Measurements from ENCODE around the gene COLEC12. TPM values are rescaled to one million over a fixed set of nuclear protein-coding genes. Genes with fewer than 3 reads are reported as not detected.
"Not testable (repeated sequence)": the region's sequence is repeated elsewhere in the genome, so short reads cannot be mapped to it uniquely, and the experiment has no call there.

The COLEC12 gene
- total and polyA plus RNA-seq, 5 experiments from 2014 or later, result 0.13 TPM; not detected in 4

DNA sequence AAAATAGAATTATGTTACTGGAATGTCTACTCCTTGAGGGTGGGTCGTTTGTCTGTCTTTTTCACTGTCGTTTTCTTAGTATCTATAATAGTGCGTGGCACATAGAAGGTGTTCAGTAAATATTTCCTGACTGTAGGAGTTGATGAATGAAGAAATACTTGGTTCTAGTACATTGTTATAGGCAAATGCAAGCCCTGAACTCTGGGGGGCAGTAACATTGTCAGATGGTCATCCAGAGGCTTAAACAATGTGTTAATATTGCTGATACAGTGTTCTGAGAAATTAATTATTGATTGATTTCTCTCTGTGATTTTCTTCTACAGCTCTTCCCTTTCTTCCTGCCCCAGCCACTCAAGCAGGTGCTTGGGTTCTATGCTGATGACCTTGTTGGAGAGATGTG is 208.2 kb downstream of the COLEC12 start:
- Mint-ChIP-seq H3K36me3 (no peaks in the 10 kb centered on the region), H3K4me3 (no peak overlapping the region), H3K4me1 (peaks cover 0 to 2% (median 0%) of the 10 kb centered on the region in 4 donors), H3K27ac (no peak overlapping the region), H3K27me3 (peaks cover 11 to 29% (median 19%) of the 10 kb centered on the region in 5 donors), H3K9me3 (peaks cover 0 to 6% (median 0%) of the 10 kb centered on the region in 9 donors)
- ATAC-seq, result no peak
- DNase-seq, result no peak
- POLR2A ChIA-PET, result no interaction called here

DNA sequence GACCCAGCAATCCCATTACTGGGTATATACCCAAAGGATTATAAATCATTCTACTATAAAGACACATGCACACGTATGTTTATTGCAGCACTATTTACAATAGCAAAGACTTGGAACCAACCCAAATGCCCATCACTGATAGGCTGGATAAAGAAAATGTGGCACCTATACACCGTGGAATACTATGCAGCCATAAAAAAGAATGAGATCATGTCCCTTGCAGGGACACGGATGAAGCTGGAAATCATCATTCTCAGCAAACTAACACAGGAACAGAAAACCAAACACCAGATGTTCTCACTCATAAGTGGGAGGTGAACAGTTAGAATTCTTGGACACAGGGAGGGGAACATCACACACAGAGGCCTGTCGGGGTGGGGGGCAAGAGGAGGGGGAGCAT is 210.5 kb downstream of the COLEC12 start:
- POLR2A ChIA-PET, result not testable (repeated sequence)

DNA sequence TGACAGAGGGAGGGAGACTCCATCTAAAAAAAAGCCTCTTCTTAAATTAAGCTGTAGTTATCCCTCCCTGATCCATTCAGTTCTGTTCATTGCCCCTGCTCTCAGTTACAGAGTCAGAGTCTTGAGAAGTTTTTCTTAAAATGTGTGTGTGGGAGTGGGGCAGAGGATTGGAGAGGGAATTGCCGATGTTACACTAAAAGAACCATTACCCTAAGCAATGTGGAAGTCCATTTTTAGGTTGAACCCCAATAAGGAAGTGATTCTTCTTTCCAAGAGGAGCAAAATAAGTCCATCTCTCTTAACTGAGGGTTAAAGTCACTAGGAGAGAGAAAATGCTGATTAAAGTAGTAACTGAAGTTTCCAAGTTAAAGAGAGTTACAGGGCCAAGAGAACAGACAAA is 211.5 kb downstream of the COLEC12 start:
- H3K36me3 Mint-ChIP-seq, result no peaks in the 10 kb centered on the region

More for the DNA sequence above, 210.5 kb downstream of the COLEC12 start:
- H3K4me1 Mint-ChIP-seq, H3K9me3 Mint-ChIP-seq, H3K4me3 Mint-ChIP-seq, H3K27ac Mint-ChIP-seq, H3K36me3 Mint-ChIP-seq, ATAC-seq, DNase-seq: not testable (repeated sequence)
- H3K27me3 Mint-ChIP-seq, result peaks cover 13 to 35% (median 22%) of the 10 kb centered on the region in 5 donors

DNA sequence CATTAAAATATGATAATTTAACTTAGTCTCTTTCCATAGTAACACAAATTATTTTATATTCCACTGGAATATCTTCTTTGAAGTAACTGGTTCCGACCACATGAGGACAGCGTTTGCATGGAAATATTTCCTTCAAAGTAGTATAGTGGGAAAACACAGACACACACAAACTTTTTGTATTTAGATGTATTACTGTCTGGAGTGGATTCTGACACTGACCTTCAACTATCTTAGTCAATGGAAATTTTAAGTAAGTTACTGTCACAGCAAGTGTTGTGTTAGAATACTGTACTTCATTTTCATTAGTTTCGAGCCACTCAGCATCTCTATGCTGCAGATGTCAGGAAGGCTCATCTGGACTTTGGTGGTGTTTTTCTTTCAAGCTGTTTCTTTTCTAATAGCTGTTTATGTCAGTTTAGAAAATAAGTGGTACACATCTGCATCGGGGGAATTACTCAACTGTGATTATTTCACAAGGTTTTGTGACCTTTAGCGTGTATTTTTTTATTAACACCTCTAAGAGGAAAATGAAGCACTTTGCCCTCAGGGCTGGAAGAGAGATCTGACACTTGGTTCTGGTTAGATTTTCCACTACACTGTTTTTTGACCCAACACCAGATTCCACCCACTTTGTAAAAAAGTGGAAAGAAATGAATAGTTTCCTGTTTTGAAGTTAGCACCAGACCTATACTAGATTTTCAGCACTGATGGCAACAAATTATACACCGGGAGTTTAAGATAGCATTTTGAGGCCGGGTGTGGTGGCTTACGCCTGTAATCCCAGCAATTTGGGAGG is 213.8 kb downstream of the COLEC12 start:
- Mint-ChIP-seq H3K4me1 (peaks cover 0 to 2% (median 0%) of the 10 kb centered on the region in 4 donors), H3K27me3 (peaks cover 8 to 37% (median 16%) of the 10 kb centered on the region in 5 donors), H3K36me3 (peaks cover 0 to 2% (median 0%) of the 10 kb centered on the region in 3 donors), H3K4me3 (no peak overlapping the region), H3K9me3 (peaks cover 0 to 4% (median 0%) of the 10 kb centered on the region in 9 donors), H3K27ac (peak overlapping the region in 1 of 10 donors; percentile 26)
- DNase-seq (no peak), ATAC-seq (no peak)
- POLR2A ChIA-PET, result no interaction called here

More for the DNA sequence above, 211.5 kb downstream of the COLEC12 start:
- Mint-ChIP-seq H3K9me3 (peaks cover 0 to 4% (median 0%) of the 10 kb centered on the region in 9 donors), H3K27me3 (peaks cover 12 to 32% (median 20%) of the 10 kb centered on the region in 5 donors), H3K4me1 (peaks cover 0 to 4% (median 0%) of the 10 kb centered on the region in 4 donors), H3K27ac (no peak overlapping the region), H3K4me3 (no peak overlapping the region)
- POLR2A ChIA-PET, result no interaction called here
- ATAC-seq (no peak), DNase-seq (no peak)

DNA sequence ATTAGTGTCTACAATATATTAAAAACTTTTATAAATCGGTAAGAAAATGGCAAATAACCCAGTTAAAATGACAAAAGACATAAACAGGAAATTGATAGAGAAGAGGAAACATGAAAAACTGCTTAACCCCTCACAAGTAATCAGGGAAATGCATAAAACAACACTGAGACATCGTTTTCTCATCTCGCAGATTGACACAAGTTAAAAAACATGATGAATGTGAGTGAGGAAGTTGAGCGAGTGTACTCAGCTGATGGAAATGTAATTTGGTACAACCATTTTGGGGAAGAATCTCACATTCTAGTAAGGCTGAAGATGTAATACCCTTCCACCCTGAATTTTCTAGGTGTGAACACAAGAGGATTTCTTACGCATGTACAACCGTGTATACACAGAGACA is 214.7 kb downstream of the COLEC12 start:
- peaks cover 13 to 42% (median 23%) of the 10 kb centered on the region in 5 donors for H3K27me3 Mint-ChIP-seq
- no peak overlapping the region for H3K27ac Mint-ChIP-seq
- H3K4me1 Mint-ChIP-seq, result peaks cover 0 to 2% (median 0%) of the 10 kb centered on the region in 4 donors
- no peak for ATAC-seq
- H3K4me3 Mint-ChIP-seq, result no peak overlapping the region
- peaks cover 0 to 2% (median 0%) of the 10 kb centered on the region in 3 donors for H3K36me3 Mint-ChIP-seq
- DNase-seq, result no peak
- H3K9me3 Mint-ChIP-seq, result peaks cover 0 to 4% (median 0%) of the 10 kb centered on the region in 9 donors
- POLR2A ChIA-PET, result no interaction called here

DNA sequence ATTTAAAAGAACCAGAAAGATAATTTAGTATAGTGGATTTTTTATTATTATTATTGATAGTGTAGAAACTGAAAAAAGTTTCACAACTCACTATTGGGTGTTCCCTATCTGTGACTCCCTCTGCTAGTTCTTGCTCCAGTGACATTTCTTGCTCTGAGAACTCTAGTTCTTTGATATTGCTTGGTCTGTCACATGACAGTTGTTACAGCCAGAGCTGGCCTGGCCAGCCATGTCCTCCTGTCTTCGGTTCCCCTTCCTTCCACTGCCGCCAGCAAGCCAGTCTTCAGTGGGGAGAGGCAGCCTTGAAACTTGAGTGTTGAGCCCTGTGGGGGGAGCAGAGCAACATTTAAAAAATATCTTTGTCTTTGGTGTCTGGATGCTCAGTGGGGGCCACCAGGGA is 225.0 kb downstream of the COLEC12 start:
- Mint-ChIP-seq H3K27ac (peak overlapping the region in 1 of 10 donors; percentile 61), H3K9me3 (peaks cover 0 to 12% (median 4%) of the 10 kb centered on the region in 9 donors), H3K27me3 (peaks cover 0 to 6% (median 4%) of the 10 kb centered on the region in 5 donors), H3K4me3 (no peak overlapping the region), H3K36me3 (no peaks in the 10 kb centered on the region), H3K4me1 (peaks cover 0 to 2% (median 0%) of the 10 kb centered on the region in 4 donors)
- POLR2A ChIA-PET, result no interaction called here
- ATAC-seq (no peak), DNase-seq (no peak)

DNA sequence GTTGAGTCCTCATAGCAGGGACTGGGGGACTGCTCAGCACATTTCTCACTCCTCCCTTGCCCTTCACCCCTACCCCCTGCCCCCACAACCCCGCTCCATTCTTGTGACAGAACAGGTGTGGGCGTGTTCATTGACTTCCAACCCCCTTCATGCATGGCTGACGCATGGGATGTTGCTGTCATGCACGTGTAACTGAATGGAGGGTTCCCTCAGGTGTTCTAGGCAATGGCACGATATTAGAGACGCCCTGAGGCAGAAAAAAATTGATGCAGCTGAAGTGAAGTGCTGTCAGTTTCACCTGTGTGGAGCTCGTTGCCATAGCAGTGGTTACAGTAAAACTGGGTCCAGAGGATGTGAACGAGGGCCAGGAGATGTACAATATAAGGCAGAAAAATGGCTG is 226.2 kb downstream of the COLEC12 start:
- ATAC-seq (no peak), DNase-seq (no peak)
- POLR2A ChIA-PET, result no interaction called here
- H3K36me3 Mint-ChIP-seq, result no peaks in the 10 kb centered on the region
- H3K4me1 Mint-ChIP-seq, result peaks cover 4 to 7% (median 7%) of the 10 kb centered on the region in 4 donors
- H3K4me3 Mint-ChIP-seq, result no peak overlapping the region
- H3K27me3 Mint-ChIP-seq, result peaks cover 0 to 5% (median 0%) of the 10 kb centered on the region in 5 donors
- H3K9me3 Mint-ChIP-seq, result peaks cover 0 to 12% (median 4%) of the 10 kb centered on the region in 9 donors
- H3K27ac Mint-ChIP-seq, result no peak overlapping the region

DNA sequence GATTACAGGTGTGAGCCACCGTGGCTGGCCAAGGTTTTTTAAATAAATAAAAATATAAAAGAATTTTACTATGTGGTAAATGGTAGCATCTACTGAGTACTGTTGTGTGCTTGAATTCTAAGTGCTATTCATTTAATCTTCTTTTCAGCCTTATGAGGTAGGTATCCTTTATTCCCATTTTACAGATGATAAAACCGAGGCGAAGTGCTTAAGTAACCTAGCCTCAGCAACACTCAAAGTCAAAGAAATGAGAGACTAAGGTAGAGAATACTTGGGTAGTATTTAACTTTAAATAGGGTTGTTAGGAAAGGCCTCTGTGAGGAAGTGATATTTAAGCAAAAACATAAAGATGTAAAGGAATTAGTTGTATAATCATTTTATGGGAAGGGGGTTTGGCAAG is 227.0 kb downstream of the COLEC12 start:
- no peaks in the 10 kb centered on the region for H3K36me3 Mint-ChIP-seq
- ATAC-seq (no peak), DNase-seq (no peak)
- POLR2A ChIA-PET, result no interaction called here
- peaks cover 0 to 12% (median 4%) of the 10 kb centered on the region in 9 donors for H3K9me3 Mint-ChIP-seq
- H3K4me1 Mint-ChIP-seq, result peaks cover 6 to 15% (median 14%) of the 10 kb centered on the region in 4 donors
- no peak overlapping the region for H3K4me3 Mint-ChIP-seq
- no peak overlapping the region for H3K27ac Mint-ChIP-seq
- peaks cover 0 to 5% (median 0%) of the 10 kb centered on the region in 5 donors for H3K27me3 Mint-ChIP-seq

DNA sequence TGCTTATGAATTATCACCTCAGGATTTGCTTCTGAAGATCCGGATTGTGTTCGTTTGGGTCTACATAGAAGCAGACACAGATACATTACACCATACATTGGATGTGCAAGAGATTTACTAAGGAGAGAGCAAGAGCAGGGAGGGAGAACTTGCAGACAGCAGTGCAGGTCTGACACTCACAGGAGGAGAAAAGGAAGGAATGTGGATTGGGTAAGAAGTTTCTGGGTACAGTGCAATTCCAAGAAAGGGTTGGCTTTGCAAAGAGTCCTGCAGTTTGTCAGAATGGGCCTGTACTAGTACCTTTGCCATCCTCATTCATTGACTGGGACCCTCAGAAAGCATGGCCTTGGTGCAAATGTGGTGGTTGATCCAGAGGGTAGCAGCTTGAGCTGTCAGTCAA is 227.9 kb downstream of the COLEC12 start:
- H3K36me3 Mint-ChIP-seq, result peaks cover 0 to 6% (median 0%) of the 10 kb centered on the region in 3 donors
- no peak overlapping the region for H3K4me3 Mint-ChIP-seq
- H3K4me1 Mint-ChIP-seq, result peaks cover 6 to 22% (median 21%) of the 10 kb centered on the region in 4 donors
- DNase-seq (no peak), ATAC-seq (no peak)
- H3K9me3 Mint-ChIP-seq, result peaks cover 0 to 8% (median under 1%) of the 10 kb centered on the region in 9 donors
- H3K27me3 Mint-ChIP-seq, result peaks cover 0 to 5% (median 0%) of the 10 kb centered on the region in 5 donors
- POLR2A ChIA-PET, result no interaction called here
- no peak overlapping the region for H3K27ac Mint-ChIP-seq

DNA sequence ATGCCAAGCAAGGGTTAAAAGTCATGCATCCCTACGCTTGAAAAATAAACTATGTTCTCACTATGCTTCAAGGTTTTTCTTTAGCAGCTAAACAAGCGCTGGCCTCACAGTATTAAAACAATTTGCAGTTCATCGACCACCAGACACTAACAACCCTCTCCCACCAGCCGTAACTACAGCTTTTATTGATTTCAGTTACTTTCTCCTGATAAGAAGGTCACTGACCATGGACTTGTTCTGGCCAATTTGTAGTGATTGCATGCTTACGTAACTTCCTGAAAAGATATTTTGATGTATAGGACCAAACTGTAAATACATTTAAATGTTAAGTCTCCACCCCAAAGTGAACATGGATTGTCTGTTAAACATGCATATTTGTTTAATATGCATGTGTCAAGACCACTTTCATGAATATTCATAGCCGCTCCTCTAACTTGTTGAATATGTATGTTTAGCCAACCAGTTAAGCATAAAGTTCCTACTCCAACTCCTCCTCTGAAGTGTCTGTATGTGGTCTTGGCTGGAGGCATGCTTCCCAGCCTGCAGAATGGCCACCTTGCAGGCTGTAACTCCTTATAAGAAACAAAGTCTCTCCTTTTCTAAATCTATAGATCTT is 230.9 kb downstream of the COLEC12 start:
- H3K27ac Mint-ChIP-seq, result peak overlapping the region in 9 of 10 donors; percentile 9 to 100 (median 74)
- no peaks in the 10 kb centered on the region for H3K27me3 Mint-ChIP-seq
- H3K4me3 Mint-ChIP-seq, result peak overlapping the region; percentile 46 to 100 (median 98)
- DNase-seq (no peak), ATAC-seq (no peak)
- POLR2A ChIA-PET, result no interaction called here
- H3K9me3 Mint-ChIP-seq, result no peaks in the 10 kb centered on the region
- peaks cover 9 to 40% (median 39%) of the 10 kb centered on the region in 4 donors for H3K4me1 Mint-ChIP-seq
- H3K36me3 Mint-ChIP-seq, result peaks cover 0 to 12% (median 6%) of the 10 kb centered on the region in 3 donors

DNA sequence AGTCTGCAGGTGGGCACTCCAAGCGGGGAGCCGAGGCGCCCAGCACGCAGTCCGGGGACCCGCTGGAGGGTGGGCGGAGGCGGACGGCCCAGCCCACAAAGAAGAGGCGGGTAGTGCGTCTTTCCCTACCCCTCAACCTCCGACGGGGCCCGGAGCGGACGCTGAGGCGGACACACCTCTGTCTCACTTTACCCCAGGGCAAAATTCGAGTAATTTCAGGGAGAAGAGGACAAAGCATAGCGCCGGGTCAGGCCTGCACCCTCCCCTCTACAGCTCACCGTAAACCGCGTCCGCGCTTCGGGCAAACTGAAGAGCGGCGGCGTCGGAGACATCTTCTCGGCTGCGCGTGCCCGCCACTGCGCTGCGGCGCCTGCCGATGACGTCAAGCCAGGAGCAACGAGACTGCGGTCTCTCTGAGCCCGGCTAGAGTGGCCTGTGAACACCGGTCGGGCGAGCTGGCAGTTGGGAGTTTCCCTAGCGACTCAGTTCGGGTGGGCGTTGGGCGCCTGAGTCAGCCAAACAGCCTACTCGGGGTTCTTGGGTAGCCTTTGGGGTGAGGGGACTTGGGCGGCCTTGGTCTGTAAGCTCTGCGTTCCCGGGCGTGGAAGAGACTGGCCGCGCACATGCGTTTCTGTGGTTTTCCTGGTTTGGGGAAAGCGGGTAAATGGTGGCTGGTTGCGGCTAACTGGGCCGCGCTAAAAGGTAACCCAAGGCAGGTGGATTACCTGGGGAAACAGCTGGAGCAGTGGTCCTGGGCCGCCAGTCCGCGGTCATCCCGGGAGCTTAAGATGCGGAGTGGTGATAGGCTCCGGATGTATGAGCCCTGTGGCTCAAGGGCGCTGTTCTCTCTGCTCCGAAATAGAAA is 232.6 kb downstream of the COLEC12 start, which contains the start of gene THOC1:
Gene THOC1 (minus strand): TSS at position 360 of the 865 bp plus-strand sequence. CDS start 28 bp downstream, at position 332.
- POLR2A ChIA-PET, result interaction anchor here (0.7 to 1.8 kb wide), 12 partner anchors 9 to 563 kb away, joined by 3 to 22 read pairs (median 4); partner anchors contain the start of genes ENOSF1 and USP14
- Mint-ChIP-seq H3K4me3 (peak within 1 kb of the TSS; percentile 93 to 100 (median 98)), H3K27ac (peak within 1 kb of the TSS; percentile 93 to 100 (median 100)), H3K36me3 (peaks cover 10 to 28% (median 11%) of the 10 kb centered on the region in 3 donors), H3K4me1 (peaks cover 15 to 48% (median 45%) of the 10 kb centered on the region in 4 donors), H3K27me3 (no peaks in the 10 kb centered on the region), H3K9me3 (no peaks in the 10 kb centered on the region)
- peak; percentile 84 to 95 (median 94) for DNase-seq
- ATAC-seq, result peak; percentile 93 to 94

DNA sequence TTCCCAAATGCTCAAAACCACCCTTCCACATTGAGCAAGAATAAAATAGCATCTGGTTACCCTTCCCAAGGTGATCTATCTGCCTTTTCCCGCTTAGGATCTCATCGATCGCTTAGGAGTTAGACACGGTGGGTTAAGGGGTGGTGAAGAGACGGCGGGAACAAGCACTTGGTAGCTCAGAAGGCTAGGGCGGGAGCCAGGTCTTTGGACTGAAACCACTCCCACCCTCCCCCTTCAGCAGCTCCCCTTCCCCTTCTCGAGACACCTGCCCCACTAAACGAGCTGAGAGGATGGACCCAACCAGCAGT is 233.2 kb downstream of the COLEC12 start:
- Mint-ChIP-seq H3K27ac (peak overlapping the region; percentile 63 to 100 (median 100)), H3K36me3 (peaks cover 11 to 33% (median 13%) of the 10 kb centered on the region in 3 donors), H3K4me1 (peaks cover 15 to 48% (median 45%) of the 10 kb centered on the region in 4 donors), H3K27me3 (no peaks in the 10 kb centered on the region), H3K4me3 (peak overlapping the region; percentile 93 to 100 (median 98)), H3K9me3 (no peaks in the 10 kb centered on the region)
- DNase-seq (no peak), ATAC-seq (no peak)
- POLR2A ChIA-PET, result interaction anchor here (1.0 to 1.8 kb wide), 7 partner anchors 9 to 563 kb away, joined by 4 to 22 read pairs (median 5); partner anchors contain the start of genes ENOSF1 and USP14
